Progenitor cell of endocrine pancreas (in vitro differentiated cells): ENCODE results near the gene LMAN1L. TPM values are rescaled to one million over a fixed set of nuclear protein-coding genes. Genes with fewer than 3 reads are reported as not detected.

Source experiments
- DNase-seq: peaks from one replicate; pipeline ENCODE4 v3.0.0; 2021; ENCODE audit warnings: low spot score; ENCODE audit not compliant: unreplicated experiment
- H3K27ac Mint-ChIP-seq: 2 replicates; pipeline ENCODE4 v1.8.0; 2021; ENCODE audit warnings: mild to moderate bottlenecking, moderate library complexity, mixed read lengths
- H3K27me3 Mint-ChIP-seq: 2 replicates; pipeline ENCODE4 v1.8.0; 2021; ENCODE audit warnings: mixed read lengths
- H3K36me3 Mint-ChIP-seq: 2 replicates; pipeline ENCODE4 v1.8.0; 2022; ENCODE audit warnings: mixed read lengths; ENCODE audit not compliant: insufficient read depth
- H3K4me1 Mint-ChIP-seq: 2 replicates; pipeline ENCODE4 v1.8.0; 2021; ENCODE audit warnings: low read depth, mixed read lengths
- H3K4me3 Mint-ChIP-seq: 2 replicates; pipeline ENCODE4 v1.8.0; 2021; ENCODE audit warnings: low read depth, mild to moderate bottlenecking, moderate library complexity, mixed read lengths
- H3K9me3 Mint-ChIP-seq: 2 replicates; pipeline ENCODE4 v1.8.0; 2021; ENCODE audit warnings: low read depth, mixed read lengths
- total RNA-seq: library from RNA; stranded (reverse); gene quantifications from 2 replicates; pipeline ENCODE4 v1.2.1, GENCODE V29; 2021
- TF ChIP-seq, protein P1 (sequence below): fragments of 200-600 bp; sonication (generic); IDR thresholded peaks from one replicate; pipeline ENCODE4 v1.5.0; 2021; ENCODE audit warnings: antibody characterized with exemption, mild to moderate bottlenecking; ENCODE audit not compliant: unreplicated experiment

Gene LMAN1L
- total RNA-seq, 1 donor from 2014 or later: not detected

DNA sequence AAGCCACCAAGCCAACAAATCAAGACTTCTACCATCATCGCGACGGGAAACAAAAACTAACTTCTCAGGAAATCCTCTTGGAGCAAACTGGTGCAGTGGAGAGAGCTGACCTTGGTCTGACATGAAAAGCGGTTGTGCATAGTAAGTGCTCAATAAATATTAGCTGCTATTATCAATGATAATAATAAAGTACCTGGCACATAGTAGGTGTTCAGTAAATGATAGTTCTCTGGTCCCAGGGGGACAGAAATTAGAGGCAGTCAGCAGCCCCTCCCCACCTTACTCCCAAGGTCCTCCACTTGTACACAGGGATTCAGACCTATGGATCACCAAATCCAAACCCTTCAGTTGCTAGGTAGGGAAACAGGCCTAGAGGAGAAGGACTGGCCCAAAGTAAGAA lies 36.7 kb upstream of the LMAN1L start:
- TF ChIP-seq, protein P1, sequence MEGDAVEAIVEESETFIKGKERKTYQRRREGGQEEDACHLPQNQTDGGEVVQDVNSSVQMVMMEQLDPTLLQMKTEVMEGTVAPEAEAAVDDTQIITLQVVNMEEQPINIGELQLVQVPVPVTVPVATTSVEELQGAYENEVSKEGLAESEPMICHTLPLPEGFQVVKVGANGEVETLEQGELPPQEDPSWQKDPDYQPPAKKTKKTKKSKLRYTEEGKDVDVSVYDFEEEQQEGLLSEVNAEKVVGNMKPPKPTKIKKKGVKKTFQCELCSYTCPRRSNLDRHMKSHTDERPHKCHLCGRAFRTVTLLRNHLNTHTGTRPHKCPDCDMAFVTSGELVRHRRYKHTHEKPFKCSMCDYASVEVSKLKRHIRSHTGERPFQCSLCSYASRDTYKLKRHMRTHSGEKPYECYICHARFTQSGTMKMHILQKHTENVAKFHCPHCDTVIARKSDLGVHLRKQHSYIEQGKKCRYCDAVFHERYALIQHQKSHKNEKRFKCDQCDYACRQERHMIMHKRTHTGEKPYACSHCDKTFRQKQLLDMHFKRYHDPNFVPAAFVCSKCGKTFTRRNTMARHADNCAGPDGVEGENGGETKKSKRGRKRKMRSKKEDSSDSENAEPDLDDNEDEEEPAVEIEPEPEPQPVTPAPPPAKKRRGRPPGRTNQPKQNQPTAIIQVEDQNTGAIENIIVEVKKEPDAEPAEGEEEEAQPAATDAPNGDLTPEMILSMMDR: no peak
- no peak for DNase-seq
- Mint-ChIP-seq H3K27me3 (peaks cover 7% of the 10 kb centered on the region), H3K27ac (no peak overlapping the region), H3K4me3 (no peak overlapping the region), H3K9me3 (no peaks in the 10 kb centered on the region), H3K4me1 (peaks cover 3% of the 10 kb centered on the region), H3K36me3 (no peaks in the 10 kb centered on the region)

GRCh38 chr15:74776821-74777768 lies 35.5 kb upstream of the LMAN1L start:
- Mint-ChIP-seq H3K4me3 (no peak overlapping the region), H3K27ac (no peak overlapping the region), H3K9me3 (no peaks in the 10 kb centered on the region), H3K27me3 (peaks cover 10% of the 10 kb centered on the region), H3K4me1 (peaks cover 8% of the 10 kb centered on the region), H3K36me3 (no peaks in the 10 kb centered on the region)
- TF ChIP-seq, protein P1: no peak
- no peak for DNase-seq

- H3K4me3 Mint-ChIP-seq: no peak overlapping the region
- H3K27me3 Mint-ChIP-seq: peaks cover 10% of the 10 kb centered on the region
- TF ChIP-seq, protein P1: no peak
- no peaks in the 10 kb centered on the region for H3K9me3 Mint-ChIP-seq
- DNase-seq: no peak
- no peaks in the 10 kb centered on the region for H3K36me3 Mint-ChIP-seq
- peaks cover 11% of the 10 kb centered on the region for H3K4me1 Mint-ChIP-seq
- H3K27ac Mint-ChIP-seq: no peak overlapping the region
These were observed 34.7 kb upstream of the LMAN1L start for GRCh38 chr15:74777769-74778598.

DNA sequence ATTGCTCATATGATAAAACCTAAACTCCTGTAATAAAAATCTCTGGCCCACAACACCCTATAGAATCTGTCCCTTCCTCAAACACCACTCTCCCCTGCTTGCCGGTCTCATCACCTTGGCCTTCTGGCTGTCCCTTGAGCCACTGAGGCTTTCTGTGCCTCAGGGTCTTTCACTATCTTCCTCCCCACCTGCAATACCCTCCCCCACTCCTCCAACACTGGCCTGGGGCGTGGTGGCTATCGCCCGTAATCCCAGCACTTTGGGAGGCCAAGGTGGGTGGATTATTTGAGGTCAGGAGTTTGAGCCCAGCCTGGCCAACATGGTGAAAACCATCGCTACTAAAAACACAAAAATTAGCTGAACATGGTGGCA lies 34.0 kb upstream of the LMAN1L start:
- TF ChIP-seq, protein P1: no peak
- H3K27me3 Mint-ChIP-seq: peaks cover 10% of the 10 kb centered on the region
- H3K4me1 Mint-ChIP-seq: peaks cover 15% of the 10 kb centered on the region
- H3K9me3 Mint-ChIP-seq: no peaks in the 10 kb centered on the region
- DNase-seq: no peak
- no peaks in the 10 kb centered on the region for H3K36me3 Mint-ChIP-seq
- H3K27ac Mint-ChIP-seq: no peak overlapping the region
- H3K4me3 Mint-ChIP-seq: no peak overlapping the region

DNA sequence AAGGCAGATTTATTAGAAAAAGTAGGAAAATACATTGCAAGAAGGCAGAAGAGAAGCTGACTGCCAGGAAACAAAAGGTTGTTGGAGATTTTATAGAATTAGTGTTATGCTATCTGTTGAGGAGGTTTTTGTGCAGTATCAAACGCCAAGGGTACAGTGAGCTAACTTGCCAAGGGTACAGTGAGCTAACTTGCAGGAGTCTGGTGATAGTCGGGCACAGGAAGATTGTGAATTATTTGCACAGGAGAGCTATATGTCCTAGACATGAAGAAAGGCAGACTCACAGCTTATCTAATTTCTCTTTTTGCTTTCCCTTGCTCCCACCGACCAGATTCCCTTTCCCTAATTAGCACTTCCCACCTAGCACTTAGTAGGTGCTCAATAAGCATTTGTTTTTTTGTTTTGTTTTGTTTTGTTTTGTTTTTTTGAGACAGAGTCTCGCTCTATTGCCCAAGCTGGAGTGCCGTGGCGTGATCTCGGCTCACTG lies 33.4 kb upstream of the LMAN1L start:
- no peak overlapping the region for H3K4me3 Mint-ChIP-seq
- H3K4me1 Mint-ChIP-seq: peaks cover 18% of the 10 kb centered on the region
- TF ChIP-seq, protein P1: no peak
- no peak overlapping the region for H3K27ac Mint-ChIP-seq
- DNase-seq: no peak
- peaks cover 10% of the 10 kb centered on the region for H3K27me3 Mint-ChIP-seq
- H3K36me3 Mint-ChIP-seq: no peaks in the 10 kb centered on the region
- no peaks in the 10 kb centered on the region for H3K9me3 Mint-ChIP-seq
